ENCODE measurements around the gene ROCK2. TPM values are rescaled to one million over a fixed set of nuclear protein-coding genes. Genes with fewer than 3 reads are reported as not detected.

Gene ROCK2
- total and polyA plus RNA-seq, 2 of the 8 experiments (the other 6 are each of a cell fraction or from before 2014, with no cell fraction given): 2.7 to 29.0 TPM

- TF ChIP-seq RBBP5 (IDR thresholded peaks at IDR 0.05; ENCODE audit: borderline replicate concordance, low read depth, low read length) (no peak), TAF7 (optimal IDR thresholded peaks at IDR 0.05; ENCODE audit: borderline replicate concordance, low read depth, low read length) (no peak), MAFK (IDR thresholded peaks at IDR 0.05; ENCODE audit: low read depth, low read length) (no peak), BRCA1 (IDR thresholded peaks at IDR 0.05; ENCODE audit: low read depth, low read length) (no peak)
- TF ChIP-seq, protein P1, sequence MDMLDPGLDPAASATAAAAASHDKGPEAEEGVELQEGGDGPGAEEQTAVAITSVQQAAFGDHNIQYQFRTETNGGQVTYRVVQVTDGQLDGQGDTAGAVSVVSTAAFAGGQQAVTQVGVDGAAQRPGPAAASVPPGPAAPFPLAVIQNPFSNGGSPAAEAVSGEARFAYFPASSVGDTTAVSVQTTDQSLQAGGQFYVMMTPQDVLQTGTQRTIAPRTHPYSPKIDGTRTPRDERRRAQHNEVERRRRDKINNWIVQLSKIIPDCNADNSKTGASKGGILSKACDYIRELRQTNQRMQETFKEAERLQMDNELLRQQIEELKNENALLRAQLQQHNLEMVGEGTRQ (IDR thresholded peaks at IDR 0.05; ENCODE audit: low read length): no peak
Measured at GRCh38 chr2:11220445-11220844, 124.0 kb downstream of the ROCK2 start (continued).

All from H1 (cell line).